DMS114 treated with DMSO at 0.1 percent for 48 hours (cell line): ENCODE measurements around the gene PKD1L1.

Source experiments
- DNase-seq: peaks from one replicate; lab custom pipeline; 2025; ENCODE audit not compliant: unreplicated experiment; lab: John Stamatoyannopoulos, UW

Gene PKD1L1

DNA sequence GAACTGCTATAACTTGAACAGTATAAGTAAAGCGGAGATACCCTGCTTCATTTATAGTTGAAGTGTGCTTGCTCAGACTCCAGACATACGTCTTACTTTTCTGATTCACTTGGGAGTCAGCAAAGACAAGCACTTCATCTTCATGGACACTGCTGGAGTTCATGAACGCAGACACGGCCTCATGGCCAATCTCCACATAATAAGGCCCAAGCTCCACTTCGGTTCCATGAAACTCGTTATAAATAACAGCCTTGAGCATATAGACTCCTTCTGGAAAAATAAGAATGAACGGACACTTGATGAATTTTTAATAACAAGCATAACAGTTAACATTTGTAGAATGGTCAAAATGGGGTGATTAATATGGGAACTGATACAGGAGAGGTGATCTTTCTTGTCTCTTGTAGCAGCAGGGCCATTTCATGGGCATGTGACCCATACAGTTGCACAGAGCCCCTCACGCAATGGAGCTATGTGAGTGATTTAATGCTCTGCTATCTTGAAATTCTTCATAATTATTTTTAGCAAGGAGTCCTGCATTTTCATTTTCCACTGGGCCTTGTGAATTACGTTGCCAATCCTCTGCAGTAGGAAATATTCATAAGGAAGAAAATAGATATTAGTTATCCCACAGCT, 40.2 kb downstream of the PKD1L1 start:
- no peak for DNase-seq

DNA sequence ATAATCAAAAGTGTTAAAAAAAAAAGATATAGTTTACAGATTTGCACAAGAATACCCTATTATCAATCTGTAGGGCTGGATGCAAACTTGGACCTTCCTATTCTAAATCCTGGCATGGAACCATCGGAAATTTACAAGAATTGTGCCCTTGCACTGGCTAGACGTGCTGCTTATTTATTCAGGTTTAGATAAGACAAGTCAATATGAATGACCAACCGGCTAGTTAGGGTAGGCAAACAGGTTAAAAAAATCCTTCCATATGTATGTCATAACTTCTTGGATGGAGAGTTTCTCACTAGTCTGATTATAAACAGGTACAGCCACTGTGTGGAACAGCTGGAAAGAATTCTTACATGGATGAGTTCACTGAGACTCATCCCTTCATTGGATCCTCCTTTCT, 41.4 kb downstream of the PKD1L1 start:
- DNase-seq, result no peak

DNA sequence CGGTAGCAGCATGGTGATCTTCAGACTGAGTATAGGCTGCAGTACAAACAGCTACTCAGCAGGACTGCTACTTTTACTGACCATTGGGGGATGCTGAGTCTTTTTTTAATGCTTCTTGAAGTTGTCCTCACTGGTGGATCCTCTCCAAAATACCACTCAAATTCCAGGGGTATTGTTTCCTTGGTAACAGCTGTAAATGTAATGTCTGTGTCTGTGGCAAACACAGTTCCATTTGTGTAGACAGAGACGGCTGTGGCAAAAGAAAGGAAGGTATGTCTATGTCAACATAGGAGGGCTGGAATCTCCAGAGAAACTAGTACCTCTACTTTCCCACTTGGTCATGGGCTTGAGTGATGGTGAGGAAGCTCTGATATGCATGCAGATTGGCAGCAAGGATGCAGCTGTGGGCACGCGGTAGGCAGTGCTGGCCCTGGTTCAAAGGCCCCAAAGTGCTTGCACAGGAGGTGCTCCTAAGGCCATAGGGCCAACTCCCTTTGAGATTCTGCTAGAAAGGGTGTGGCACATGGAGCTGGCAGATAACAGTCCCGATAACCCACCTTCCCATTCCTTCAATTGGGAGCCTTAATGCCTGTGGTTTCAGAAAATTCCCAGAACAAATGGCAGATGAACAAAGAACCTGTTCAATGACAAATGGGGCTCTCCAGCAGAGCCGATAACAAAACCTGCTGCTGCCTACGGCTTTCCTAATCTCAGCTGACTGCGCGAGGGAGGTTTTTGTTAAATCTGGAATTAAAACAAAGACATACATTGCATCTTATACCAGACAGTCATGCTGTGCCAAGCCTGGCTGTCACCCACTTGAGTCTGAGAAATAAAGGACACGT, 43.0 kb downstream of the PKD1L1 start:
- no peak for DNase-seq

DNA sequence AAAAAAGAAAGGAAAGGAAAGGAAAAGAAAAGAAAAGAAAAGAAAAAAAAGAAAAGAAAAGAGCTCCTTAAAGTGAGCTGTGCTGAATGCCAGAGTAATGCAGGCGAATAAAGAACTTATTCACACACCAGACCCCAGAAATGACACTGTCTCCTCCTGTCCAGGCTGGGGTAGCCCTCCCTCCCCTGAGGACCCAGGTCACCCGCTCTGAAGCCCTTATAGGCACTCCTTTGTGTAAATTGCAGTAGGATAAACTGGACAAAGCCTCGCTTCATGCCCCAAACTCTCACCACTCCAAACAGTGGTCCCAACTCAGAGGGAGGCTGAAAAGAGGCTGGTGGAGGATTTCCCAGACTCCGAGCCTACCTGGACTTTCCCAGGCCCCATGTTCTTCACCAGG, 46.3 kb downstream of the PKD1L1 start:
- no peak for DNase-seq

DNA sequence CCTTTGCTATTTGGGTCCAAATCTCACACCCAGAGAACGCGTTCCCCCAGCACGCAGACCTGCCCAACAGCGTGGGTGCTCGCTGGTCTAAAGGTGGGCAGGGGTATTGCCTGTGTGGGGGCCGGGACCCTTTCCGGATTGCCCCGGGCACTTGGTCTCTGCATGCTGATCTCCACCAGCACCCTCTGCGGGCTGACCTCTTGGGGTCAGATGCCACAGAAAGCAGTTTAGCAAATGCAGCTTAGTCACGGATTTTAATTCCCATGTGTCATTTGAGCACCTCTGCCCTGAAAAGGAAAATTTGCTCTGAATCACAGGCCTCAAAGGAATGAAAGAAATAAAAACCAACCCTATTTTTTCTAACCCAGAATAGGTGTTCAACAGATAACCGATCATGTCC, 46.7 kb downstream of the PKD1L1 start:
- no peak for DNase-seq

DNA sequence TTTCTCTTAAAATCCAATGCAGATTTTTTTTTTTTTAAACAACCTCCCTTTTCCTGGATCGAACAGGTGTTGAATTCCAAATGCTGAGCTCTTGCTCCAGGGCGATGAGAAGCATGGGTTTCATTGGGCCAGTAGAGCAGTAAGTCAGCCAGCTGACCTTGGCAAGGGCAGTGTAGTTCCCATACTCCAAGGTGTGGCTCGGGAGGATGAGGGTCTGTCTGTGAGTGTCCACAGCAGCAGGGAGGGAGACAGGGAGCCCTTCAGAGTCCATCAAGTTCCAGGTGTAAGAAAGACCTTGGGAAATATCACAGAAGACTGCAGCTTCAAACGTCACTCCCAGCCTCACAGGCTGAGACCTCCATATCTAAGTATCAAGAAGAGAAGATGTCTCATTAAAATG, 50.4 kb downstream of the PKD1L1 start:
- no peak for DNase-seq

DNA sequence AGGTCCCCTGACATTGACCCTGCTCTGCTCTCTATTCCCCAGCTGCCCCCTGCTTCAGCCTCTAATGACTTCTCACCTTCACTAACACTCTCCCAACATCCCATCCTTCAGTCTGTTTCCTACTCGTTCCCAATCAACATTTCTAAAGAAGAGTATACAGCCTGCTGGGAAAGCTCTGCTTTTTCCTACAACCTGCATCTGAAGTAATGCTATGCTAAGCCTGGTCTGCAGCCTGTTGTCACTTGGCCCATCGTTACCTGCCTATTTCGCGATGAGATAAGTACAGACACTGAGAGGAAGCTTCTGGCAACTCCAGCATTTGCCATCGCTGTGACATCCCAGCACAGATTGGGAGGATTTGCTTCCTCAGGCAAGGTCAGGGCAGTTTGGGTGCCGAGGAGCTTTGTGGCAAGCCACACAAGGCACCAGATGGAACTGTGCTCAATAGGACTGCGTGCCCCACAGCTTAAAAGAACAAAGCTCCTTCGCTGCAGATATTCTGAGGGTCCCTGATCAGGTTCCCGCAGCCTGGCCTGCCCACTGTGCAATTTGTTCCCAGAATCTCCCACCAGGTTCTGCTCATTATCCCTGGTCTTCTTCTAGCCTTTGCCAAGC, 51.4 kb downstream of the PKD1L1 start:
- DNase-seq, result no peak

DNA sequence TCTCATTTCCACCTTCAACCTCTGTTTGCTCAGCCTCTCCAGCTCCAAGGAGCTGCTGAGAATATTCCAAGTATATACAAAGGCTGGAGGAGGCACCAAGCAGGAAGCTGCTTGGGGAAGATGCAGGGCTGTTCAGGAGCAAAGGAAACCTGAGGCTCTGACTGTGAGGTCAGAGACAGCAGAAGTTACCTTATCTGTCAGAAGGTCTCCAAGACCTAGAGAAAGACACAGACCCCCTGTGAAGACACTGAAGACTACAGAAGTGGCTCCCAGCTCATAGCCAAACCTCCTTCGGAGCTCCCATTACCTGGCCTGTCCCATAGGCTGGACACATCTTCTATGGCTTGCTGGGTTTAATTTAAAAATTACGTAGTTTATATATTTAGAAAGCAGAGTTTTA, 53.2 kb downstream of the PKD1L1 start:
- no peak for DNase-seq

DNA sequence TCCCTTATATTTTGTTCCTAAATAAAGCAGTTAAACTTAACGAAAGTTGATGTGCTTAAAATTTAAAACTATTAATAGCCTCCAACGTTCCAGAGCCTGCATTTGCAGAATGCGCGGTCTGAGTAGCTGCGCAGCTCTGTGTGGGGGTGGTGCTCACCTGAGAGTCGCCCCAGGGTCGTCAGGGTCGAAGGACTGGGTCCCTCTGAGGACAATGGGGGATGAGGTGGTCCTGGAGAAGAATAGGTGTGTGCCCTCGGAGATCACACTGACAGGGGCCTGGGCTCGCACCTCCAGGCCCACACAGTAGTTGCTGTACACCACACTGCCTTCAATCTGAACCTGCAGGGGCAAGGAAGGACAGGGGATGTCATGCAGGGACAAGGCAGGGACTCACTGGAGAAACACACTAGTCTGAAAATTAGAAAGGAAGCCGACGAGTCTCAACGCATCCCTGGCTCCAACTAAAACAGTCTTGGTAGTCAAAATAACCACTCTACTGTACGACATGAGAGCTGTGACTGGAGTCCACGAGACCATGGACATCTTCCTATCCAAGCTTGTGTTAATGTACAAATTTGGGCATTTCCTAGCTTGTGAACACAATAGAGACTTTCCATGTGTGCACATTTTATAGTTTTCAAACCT, 54.4 kb downstream of the PKD1L1 start:
- no peak for DNase-seq

DNA sequence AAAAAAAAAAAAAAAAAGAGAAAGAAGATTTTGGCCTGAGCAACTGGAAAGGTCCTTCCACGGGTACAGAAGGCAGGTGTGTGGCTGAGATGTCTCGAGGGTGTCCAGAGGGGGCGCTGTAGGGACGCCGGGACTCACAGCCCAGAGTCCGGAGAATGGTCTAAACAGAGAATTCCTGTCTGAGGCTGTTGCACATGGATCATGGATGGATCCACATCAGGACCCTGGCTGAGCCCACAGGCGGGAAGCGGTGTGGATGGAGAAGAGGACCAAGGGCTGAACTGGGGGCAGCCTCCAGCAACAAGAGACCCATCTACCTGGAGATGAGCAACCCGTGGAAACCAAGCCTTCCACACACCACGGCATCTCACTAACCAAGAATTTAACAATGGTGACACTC, 55.0 kb downstream of the PKD1L1 start:
- no peak for DNase-seq

DNA sequence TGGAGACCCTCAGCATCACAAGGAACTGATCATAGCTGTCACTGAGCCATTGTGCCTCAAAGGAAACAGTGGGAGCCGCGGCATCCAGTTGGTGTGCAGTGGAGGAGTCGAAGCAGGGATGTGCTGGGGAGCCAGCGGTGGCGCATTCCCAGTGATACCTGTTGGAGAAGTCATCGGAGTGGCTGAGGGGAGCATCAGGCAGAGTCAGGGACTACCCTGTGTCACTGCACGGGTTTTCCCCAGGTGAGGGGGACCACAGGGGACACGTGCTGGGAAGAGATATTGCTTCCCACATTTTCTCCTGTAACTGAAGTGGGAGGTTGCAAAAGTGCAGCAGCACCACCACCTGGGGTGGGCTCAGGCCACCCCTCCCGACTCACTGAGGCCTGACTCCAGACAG, 57.7 kb downstream of the PKD1L1 start:
- no peak for DNase-seq

DNA sequence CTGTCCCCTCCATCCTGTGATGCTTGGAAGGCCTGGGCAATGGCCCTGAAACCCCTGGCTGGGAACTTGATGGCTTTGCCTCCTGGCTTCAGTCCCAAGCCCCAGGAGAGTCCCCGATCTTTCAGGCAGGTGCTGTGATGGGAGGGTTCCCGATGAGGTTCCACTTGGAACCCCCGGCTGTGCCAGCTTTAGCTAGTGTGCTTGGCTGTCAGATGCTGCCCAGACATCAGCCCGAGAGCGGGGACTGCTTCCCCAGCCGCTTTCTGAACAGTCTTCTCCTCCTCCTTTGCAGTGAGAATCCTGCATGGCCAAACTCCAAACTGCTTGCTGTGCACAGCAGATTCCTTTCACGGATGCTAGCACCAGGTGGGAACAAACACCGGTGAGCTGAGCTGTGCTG, 58.1 kb downstream of the PKD1L1 start:
- DNase-seq, result no peak

DNA sequence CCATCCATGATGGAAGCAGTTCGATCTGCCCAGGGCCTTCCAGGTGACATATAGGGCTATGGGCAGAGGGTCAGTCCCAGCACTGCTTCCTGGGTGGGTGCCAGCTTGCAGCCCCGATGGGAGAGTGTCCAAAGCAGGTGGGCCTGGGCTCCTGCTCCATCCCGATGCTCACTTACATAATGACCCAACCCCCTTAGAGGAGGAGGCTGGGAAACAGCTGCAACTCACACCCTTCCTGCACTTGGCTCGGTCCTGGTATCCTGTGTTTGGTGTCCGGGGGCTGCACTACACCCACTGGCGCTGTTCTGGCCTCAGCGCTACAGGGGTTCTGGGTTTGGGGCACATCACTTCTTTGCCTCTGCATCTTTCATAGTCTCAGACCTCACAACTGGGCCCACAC, 58.5 kb downstream of the PKD1L1 start:
- DNase-seq, result no peak

DNA sequence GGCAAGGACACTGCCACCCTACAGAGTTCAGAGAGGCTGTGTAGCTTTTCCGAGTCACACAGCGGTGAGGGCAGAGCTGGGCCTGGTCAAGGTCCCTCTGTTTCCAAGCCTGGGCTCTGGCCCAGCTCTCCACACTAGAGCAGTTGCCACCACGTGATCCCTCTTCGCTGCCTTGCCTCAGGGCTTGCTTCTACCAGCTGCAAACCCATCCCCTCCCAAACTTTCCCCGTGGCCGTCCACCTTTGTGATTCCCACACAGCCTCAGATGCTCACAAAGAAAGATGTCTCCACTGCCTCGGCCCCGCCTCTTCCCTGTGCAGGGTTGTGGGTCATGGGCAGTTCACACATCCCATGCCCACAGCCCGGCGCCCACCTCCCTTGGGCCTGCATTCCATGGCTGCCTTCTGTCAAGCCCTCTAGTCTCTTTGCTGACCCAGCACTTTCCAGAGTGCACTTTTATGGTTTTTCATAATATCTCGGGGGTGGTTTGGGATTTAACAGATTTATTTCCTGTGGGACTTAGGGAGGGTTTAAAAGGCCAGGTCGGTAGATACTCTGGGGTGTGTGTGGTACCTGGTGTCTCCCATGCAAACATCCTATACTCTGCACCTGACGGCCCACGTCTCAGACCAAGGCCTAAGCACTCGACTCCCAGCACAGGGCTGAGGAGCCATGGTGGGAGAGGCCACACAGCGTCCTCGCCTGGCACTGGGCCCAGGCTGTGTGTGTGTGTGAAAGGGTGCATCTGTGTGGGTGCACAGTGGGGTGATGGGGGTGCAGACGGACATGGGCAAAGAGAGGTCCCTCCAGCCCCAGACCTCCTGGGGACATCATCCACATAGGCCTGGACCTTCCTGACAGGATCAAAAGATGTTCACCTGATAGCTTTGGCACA, 59.6 kb downstream of the PKD1L1 start:
- DNase-seq, result no peak

DNA sequence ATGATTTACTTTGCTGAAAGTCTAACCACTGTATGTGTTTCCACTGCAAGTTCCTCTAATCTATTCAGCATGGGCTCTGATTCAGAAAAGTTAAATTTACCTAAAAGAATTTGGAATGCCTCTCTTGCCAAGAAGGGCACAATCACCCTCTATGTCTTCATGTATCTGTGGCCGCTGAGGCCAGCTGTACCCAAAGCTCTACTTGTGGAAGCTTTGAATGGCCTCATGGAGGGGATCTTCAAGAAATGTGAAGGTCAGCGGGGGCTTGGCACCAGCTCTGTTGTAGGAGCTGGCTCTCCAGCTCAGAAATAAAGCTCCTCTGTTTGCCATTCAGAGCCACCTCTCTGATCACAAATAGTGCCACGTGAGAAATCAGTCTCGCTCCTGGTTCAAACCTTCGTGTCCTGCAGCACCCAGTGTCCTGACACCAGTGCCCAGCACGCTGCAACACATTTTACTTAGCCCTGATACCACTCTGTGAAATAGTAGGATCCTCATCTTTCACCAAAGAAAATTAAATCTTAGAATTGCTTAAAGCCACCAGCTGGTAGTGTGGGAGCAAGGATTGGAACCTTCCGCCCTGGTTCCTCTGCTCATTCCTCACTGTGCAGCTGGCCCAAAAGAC, 61.1 kb downstream of the PKD1L1 start:
- DNase-seq, result no peak

DNA sequence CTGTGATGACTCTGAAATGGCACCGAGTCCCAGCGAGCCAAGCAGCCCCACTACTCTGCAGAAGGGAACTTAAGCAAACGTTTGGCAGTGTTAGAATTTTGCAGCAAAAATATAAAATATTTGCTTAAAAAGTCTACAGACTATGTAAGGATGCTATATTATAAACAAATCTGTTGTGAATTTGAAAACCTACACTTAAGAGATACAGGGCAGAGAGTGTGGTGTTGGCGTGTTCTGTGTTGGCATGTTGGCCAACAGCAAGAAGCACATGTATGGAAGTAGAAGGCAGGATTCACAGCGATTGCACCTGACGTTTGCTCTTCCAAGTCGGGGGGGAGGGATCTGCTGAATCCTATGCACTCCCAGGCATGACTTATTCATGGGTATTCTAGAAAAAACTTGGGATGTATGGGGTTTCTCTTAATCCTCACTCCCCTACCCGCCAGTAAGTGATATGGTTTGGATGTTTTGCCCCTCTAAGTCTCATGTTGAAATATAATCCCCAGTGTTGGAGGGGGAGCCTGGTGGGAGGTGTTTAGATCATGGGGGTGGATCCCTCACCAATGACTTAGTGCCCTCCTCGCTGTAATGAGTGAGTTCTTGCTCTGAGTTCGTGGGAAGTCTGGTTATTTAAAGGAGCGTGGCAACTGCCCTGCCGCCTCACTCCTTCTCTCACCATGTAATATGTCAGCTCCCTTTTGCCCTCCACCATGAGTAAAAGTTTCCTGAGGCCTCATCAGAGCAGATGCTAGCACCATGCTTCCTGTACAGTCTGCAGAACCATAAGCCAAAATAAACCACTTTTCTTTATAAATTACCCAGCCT, 62.1 kb downstream of the PKD1L1 start:
- DNase-seq, result no peak

DNA sequence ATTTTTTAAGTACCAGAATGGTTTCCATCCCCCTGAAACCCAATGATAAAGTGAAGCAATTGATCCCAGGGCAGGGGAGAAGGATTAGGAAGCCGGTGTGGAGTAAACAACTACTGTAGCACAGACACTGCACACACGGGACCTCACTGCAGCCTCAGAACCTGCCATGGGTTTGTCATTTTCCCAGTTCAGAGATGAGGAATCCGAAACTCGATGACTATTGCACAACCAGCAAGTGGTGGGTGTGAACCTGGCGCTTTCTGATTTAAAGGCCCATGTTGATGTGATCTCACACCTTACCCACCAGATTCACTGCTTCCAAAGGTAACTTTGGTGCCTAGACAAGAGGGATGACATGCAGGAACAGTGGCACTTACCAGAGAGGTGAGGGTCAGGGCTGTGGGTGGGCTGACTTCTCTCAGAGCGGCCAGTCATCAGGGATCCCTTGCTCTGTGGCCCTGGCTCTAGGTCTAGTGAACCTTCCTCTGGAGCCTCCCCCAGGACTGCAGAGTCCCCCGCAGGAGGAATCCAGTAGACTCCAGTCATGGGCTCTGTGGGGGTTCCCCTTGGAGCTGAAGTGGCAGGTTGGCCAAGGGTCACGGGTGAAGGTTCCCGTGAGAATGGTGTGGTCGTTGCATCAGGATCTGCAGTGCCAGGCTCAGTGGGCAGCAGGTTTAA, 62.8 kb downstream of the PKD1L1 start:
- DNase-seq, result no peak

DNA sequence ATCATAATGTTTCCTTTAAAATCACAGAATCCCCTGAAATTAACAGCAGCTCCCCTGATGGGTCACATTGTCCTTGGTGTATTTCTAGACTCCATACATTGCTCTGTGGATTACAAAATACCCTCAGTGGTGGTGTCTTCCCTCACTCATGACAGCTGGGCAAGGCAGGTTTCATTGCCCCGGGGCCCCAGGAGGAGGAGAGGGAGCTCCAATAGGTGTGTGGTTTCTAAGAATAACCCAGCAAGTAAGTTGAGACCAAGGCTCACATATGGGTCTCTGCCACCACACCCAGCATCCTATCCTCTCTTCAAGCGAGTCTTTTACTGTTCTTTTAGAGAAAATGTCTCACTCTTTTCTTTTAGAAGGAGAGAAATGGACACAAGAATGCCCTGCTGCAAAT, 63.6 kb downstream of the PKD1L1 start:
- no peak for DNase-seq

DNA sequence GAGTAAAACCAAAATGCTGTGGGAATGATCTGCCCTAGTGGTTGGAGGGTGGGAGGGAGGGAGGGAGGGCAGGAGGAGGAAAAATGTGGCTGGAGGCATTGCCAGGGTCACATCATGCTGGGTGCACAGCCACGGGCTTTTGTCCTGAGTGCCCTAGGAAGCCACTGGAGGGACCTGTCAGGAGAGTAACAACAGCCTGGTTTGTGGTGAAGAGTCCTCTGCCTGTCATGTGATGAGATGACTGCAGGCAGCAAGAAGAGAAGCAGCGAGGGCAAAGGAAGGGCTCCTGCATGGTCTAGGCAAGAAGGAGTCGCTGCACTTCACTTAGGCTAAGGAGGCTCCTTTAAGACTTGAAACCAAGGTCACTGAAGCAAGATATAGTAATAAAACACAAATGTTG, 65.6 kb downstream of the PKD1L1 start:
- no peak for DNase-seq
